M059J (cell line): ENCODE data around the gene EID3. TPM values are rescaled to one million over a fixed set of nuclear protein-coding genes. Genes with fewer than 3 reads are reported as not detected.

Experiments
- DNase-seq: peaks from one replicate; pipeline ENCODE4 v3.0.0-alpha.2; 2012; ENCODE audit warnings: low read depth
- total RNA-seq: library from RNA; depleted of rRNA; stranded (reverse); fragments of >200 nt; shearing (Covaris generic); gene quantifications from 2 replicates; pipeline ENCODE4 v1.2.3, GENCODE V29; 2014; rRNA removed

Gene EID3
- total RNA-seq, 1 experiment from 2014 or later, result 1.0 TPM

- DNase-seq, result no peak
These were observed 50.8 kb downstream of the EID3 start for GRCh38 chr12:104354167-104354867.

Other genes with a start within 250 kb of the EID3 start
- gene HCFC2, start 239.2 kb upstream of the EID3 start, total RNA-seq, result 10.8 and 14.6 TPM in 2 replicates
- 29.7 and 34.8 TPM in 2 replicates for gene NFYB, start 165.5 kb upstream of the EID3 start, total RNA-seq
- 301 and 461 TPM in 2 replicates for gene TXNRD1, start 88.0 kb upstream of the EID3 start, total RNA-seq
- gene CHST11, start 153.2 kb downstream of the EID3 start, total RNA-seq, result 11.1 and 19.6 TPM in 2 replicates